Central memory CD8-positive, alpha-beta T cell (primary cell): ENCODE results near the gene NSF.
"Not testable (repeated sequence)": the region's sequence is repeated elsewhere in the genome, so short reads cannot be mapped to it uniquely, and the experiment has no call there.

Source experiments
- ATAC-seq: fragments of 150-1000 bp; cut with Tn5 transposase; replicated peaks from 2 replicates; pipeline ENCODE4 v1.10.0; 2022; ENCODE audit warnings: mild to moderate bottlenecking, moderate FRiP score, moderate number of reproducible peaks; ENCODE audit not compliant: poor library complexity, severe bottlenecking; ENCODE audit errors: extremely low read depth
- DNase-seq, 2 donors: peaks; one replicate each; pipeline ENCODE4 v3.0.0; 2021; ENCODE audit warnings: low spot score in 2 of 2
- H3K27ac Mint-ChIP-seq: one replicate; pipeline ENCODE4 v1.8.0; 2022; ENCODE audit warnings: low read depth, mild to moderate bottlenecking, moderate library complexity, mixed read lengths
- H3K27me3 Mint-ChIP-seq: one replicate; pipeline ENCODE4 v1.8.0; 2022; ENCODE audit warnings: mixed read lengths
- H3K36me3 Mint-ChIP-seq: one replicate; pipeline ENCODE4 v1.8.0; 2022; ENCODE audit warnings: mild to moderate bottlenecking, moderate library complexity, mixed read lengths; ENCODE audit not compliant: insufficient read depth
- H3K4me1 Mint-ChIP-seq: one replicate; pipeline ENCODE4 v1.8.0; 2022; ENCODE audit warnings: mixed read lengths
- H3K4me3 Mint-ChIP-seq: one replicate; pipeline ENCODE4 v1.8.0; 2022; ENCODE audit warnings: mild to moderate bottlenecking, moderate library complexity, mixed read lengths
- H3K9me3 Mint-ChIP-seq: one replicate; pipeline ENCODE4 v1.8.0; 2022; ENCODE audit warnings: mixed read lengths

NSF gene

DNA sequence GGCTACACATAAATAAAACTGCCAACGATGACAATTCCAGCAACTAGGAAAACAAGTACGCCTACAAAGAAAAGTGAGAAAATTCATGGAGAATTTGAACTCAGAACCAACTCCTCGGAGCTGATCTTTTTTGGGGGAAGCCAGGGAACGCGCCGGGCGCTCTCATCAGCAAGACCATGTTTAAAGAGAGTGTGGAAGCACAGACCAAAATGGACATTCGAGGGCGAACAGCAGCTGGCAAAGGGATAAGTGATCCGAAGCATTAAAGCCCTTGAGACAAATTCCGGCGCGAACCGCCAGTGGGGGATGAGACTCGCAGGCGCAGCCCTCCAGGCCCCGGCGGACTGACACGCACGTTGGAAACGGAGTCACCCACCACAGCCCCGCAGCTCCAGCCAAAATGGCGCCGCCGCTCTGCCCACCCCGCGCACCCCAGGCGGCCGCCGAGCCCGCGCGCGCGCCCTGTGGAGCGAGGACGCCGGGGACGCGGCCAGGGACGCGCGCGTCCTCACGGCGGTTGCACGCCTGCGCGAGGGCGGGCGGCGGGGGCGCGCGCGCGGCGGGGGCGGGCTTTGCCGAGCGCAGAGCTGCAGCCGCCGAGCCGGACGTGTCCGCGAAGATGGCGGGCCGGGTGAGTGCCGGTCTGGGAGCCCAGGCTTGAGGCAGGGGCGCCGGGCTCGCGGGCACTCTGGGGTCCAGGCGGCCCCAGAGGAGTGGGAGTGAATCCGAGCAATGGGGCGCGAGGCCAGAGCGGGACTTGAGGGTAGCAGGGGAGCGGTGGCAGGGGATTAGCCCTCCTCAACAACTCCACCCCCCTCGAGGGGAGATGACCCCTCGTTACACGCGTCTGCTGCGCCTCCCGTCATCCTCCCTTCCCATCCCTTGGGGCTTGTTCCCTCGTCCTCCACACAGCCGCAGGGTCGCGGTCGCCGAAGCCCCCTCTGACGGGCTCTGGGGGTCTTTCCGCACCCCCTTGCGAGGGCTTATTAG lies at the start of gene NSF:
Gene NSF, plus strand, starts transcription at position 513 of the 990 bp plus-strand sequence. Its CDS starts 107 bp downstream, at position 620.
- not testable (repeated sequence) for H3K36me3 Mint-ChIP-seq, DNase-seq, H3K27ac Mint-ChIP-seq, H3K9me3 Mint-ChIP-seq, H3K4me3 Mint-ChIP-seq, H3K4me1 Mint-ChIP-seq, H3K27me3 Mint-ChIP-seq
- peak; percentile 90 for ATAC-seq

DNA sequence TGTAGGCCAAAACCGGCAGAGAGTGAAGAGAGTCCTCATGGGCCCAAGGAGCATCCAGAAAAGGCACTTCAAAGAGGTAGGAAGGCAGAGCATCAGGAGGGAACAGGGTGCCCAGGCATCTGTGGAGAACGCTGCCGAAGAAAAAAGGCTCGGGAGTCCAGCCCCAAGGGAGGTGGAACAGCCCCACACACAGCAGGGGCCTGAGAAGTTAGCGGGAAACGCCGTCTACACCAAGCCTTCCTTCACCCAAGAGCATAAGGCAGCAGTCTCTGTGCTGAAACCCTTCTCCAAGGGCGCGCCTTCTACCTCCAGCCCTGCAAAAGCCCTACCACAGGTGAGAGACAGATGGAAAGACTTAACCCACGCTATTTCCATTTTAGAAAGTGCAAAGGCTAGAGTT lies 41.9 kb upstream of the NSF start:
- ATAC-seq, H3K36me3 Mint-ChIP-seq, H3K9me3 Mint-ChIP-seq, H3K4me3 Mint-ChIP-seq, H3K4me1 Mint-ChIP-seq, H3K27ac Mint-ChIP-seq, H3K27me3 Mint-ChIP-seq: not testable (repeated sequence)
- peak in 1 of 2 donors; percentile 10 for DNase-seq

DNA sequence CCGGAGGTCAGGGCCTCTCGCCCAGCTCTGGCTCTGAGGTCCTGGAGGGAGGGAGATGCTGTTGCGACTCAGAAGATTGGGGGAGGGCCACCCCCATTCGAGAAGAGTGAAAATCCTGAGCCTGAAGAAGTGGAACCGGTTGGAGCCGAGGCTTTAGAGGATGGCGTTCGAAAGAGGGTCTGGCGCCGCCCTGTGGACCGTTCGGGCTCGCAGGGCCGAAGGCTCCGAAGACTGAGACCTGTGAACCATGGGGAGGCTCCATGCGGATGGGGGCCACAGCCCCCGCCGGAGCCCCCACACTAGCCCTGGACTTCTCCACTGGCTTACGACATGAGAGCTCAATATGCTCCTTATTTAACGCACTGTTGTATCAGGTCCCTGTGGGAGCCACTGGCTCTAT lies 31.3 kb upstream of the NSF start:
- H3K36me3 Mint-ChIP-seq, H3K27ac Mint-ChIP-seq, ATAC-seq, H3K9me3 Mint-ChIP-seq, H3K4me3 Mint-ChIP-seq, H3K4me1 Mint-ChIP-seq, DNase-seq, H3K27me3 Mint-ChIP-seq: not testable (repeated sequence)

DNA sequence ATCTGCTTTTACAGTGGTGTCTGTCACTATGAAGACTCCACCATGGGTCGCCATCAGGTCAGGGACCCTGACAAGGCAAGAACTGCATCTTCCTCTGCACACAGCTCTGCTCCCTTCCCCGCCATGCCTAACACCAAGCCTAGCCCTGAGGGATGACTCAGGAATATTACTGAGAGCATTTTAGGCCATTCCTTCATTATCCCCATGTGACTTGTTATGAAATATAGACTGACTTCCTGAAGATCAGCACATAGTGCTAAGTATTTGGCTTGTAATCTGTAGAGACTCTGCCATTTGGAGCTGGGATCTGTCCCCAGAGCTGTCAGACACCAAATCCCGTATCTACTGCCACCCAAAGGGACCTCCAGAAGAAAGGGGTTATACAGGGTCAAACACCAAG lies 30.4 kb upstream of the NSF start:
- H3K27ac Mint-ChIP-seq, H3K9me3 Mint-ChIP-seq, DNase-seq, H3K27me3 Mint-ChIP-seq, H3K36me3 Mint-ChIP-seq, H3K4me1 Mint-ChIP-seq, ATAC-seq, H3K4me3 Mint-ChIP-seq: not testable (repeated sequence)

DNA sequence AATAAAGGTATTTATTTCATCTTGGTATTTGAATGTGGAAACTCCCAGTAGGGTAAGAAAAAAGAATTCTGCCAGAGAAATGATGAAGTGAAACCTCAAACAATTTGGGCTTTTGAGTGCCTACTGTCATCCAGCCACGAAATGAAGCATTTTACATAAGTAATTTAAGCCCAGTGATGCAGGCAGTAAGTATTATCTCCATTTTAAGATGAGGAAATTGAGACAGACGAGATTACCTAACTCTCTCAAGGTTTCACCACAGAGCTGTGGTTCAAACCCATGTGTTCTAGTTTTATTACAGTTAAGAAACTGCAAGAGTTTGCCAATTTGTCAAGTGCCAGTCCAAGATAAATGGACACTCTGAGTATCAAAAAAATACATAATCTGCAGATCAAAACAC lies 24.2 kb upstream of the NSF start:
- H3K27me3 Mint-ChIP-seq, H3K9me3 Mint-ChIP-seq, H3K4me3 Mint-ChIP-seq, H3K36me3 Mint-ChIP-seq, H3K4me1 Mint-ChIP-seq, DNase-seq, H3K27ac Mint-ChIP-seq, ATAC-seq: not testable (repeated sequence)

DNA sequence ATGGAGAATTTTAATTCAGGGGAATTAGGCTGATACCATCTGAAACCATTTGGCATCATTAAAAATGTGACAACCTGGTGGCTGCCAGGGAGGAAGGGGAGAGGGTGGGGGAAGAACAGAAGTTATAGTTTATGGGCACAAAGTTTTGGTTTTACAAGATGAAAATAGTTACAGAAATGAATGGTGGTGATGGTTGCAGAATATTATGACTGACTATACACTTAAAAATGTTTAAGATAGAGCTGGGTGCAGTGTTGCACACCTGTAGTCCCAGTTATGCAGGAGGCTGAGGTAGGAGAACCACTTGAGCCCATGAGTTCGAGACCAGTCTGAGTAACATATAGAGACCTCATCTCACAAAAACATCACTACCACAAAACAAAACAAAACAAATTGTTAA lies 23.5 kb upstream of the NSF start:
- H3K36me3 Mint-ChIP-seq, H3K4me1 Mint-ChIP-seq, H3K27ac Mint-ChIP-seq, DNase-seq, ATAC-seq, H3K9me3 Mint-ChIP-seq, H3K27me3 Mint-ChIP-seq, H3K4me3 Mint-ChIP-seq: not testable (repeated sequence)

DNA sequence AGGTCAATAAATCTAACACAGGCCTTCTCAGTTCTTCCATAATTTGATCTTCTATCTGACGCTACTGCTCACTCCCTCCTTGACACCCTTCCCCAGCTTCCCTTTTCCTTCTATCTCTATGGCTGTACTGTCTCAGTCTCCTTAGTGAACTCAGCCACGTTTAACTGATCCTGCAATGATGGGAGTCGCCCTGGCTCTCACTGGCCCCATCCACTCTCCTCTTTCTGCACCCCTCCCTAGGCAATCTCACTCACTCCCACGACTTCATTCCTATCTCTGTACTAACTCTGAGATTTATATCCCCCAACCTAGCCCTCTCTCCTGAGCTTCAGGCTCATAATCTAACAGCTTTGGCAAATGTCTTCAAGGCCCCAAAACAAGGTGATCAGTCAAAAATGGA lies 18.7 kb upstream of the NSF start:
- H3K27ac Mint-ChIP-seq, H3K27me3 Mint-ChIP-seq, ATAC-seq, H3K4me1 Mint-ChIP-seq, H3K36me3 Mint-ChIP-seq, H3K4me3 Mint-ChIP-seq, DNase-seq, H3K9me3 Mint-ChIP-seq: not testable (repeated sequence)

DNA sequence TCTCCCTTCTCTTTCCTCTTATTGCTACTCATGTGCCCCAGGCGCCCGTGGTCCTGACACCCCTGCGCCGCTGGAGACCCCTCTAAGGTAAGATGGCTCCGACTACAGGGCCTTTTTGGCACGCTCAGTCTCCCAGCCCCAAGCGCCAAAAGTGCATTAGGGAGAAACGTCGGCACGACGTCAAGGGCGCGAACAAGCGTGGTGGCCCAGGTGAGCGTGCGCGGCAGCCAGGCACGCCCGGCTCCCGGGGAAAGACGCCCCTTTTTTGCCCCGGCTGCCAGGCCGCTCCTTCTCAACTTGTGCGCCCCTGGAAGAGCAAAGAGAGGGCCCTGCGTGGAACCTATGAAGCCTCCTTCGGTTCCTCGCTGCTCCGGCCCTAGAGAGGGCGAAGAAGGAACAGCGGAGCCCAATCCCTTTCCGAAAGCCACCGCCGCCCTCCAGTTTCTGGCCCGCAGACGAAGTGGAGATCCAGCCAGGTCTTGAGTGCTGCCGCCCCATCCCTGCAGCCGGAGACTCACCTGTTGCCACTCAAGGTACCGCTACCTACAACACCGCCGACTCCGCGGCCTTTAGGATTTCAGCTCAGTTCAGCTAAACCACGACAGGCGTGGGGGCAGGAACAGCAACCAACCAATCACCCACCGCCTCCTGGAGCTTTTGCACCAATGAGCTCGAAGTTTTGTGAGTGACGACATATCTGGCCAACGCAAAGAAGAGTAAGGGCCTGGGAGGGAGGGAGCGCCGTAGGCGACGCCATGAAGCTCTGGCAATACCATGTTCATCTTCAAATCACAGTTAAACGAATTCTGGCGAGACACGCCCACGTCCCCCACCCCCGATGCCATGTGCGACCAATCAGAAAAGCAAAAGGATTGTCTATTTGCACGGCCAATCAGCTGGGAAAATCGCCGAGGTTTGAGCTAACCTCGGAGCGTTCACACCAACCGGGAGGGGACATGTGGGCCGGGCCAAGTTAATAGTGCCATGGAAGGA lies 11.1 kb upstream of the NSF start, which contains the start of gene ARL17A:
Gene ARL17A, minus strand, starts transcription at position 609 of the 993 bp plus-strand sequence. CDS start 3,369 bp downstream, outside the sequence.
- H3K4me3 Mint-ChIP-seq, H3K27me3 Mint-ChIP-seq, H3K9me3 Mint-ChIP-seq, H3K4me1 Mint-ChIP-seq, H3K36me3 Mint-ChIP-seq, H3K27ac Mint-ChIP-seq: not testable (repeated sequence)
- DNase-seq: peak; percentile 51 to 82
- ATAC-seq: peak; percentile 87

DNA sequence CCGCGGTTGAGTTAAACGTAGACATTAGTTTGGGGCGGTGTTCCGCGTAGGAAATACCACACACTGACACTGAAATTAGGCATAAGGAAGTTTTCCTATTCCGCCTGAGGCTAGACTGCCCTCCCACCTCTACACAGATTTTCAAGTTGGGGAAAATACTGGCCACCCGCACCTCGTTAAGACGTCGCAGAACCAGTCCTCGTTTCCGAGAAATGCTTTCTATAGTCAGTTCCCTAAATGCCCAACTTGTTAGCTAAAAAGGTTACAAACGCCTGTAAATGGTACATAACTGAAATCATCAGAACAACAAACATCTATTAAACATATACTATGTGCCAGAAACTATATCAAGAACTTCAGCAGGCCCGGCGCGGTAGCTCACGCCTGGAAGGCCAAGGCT lies 10.4 kb upstream of the NSF start:
- not testable (repeated sequence) for H3K36me3 Mint-ChIP-seq, DNase-seq, H3K27me3 Mint-ChIP-seq, H3K4me3 Mint-ChIP-seq, H3K4me1 Mint-ChIP-seq, ATAC-seq, H3K27ac Mint-ChIP-seq, H3K9me3 Mint-ChIP-seq

DNA sequence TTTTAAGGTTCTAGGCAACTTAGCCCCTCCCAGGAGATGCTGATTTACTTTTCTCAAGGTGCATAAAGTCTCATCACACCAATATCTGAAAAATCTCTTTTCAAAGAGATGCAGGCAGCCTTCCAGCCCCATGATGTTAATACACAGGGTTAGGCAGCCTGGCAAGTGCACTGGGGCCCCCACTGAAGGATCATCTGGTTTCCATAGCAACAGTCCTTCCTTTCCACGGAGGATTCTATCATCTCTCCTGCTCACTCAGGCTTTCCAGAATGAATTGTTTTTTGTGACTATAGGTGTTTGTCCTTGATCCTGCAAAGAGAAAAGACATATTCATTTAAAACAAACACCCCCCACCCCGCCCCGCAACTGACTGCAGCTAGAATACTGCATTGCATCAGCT lies 5.0 kb upstream of the NSF start:
- H3K9me3 Mint-ChIP-seq, H3K27me3 Mint-ChIP-seq, DNase-seq, ATAC-seq, H3K27ac Mint-ChIP-seq, H3K4me1 Mint-ChIP-seq, H3K4me3 Mint-ChIP-seq, H3K36me3 Mint-ChIP-seq: not testable (repeated sequence)

DNA sequence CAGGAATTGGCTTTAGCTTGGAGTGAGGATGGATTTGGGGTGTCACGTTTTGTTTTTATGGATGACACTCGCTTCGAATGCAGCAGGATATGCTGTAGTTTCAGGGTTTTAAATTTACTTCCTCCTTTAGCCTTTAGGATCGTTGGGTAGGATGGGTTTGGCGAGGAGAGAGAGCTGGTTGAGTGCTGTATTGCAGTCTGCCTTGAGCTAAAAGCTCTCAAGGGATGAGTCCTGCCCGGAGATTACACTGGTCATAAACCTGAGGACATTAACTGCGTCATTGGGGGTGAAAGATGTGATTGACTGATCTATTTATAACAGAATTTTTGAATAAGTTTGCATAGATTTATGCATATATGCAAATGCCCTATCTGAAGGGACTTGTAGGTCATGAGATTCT lies 863 bp downstream of the NSF start:
- not testable (repeated sequence) for DNase-seq, H3K27me3 Mint-ChIP-seq, H3K4me1 Mint-ChIP-seq, H3K36me3 Mint-ChIP-seq, H3K27ac Mint-ChIP-seq, H3K9me3 Mint-ChIP-seq, H3K4me3 Mint-ChIP-seq
- ATAC-seq: peak; percentile 62

DNA sequence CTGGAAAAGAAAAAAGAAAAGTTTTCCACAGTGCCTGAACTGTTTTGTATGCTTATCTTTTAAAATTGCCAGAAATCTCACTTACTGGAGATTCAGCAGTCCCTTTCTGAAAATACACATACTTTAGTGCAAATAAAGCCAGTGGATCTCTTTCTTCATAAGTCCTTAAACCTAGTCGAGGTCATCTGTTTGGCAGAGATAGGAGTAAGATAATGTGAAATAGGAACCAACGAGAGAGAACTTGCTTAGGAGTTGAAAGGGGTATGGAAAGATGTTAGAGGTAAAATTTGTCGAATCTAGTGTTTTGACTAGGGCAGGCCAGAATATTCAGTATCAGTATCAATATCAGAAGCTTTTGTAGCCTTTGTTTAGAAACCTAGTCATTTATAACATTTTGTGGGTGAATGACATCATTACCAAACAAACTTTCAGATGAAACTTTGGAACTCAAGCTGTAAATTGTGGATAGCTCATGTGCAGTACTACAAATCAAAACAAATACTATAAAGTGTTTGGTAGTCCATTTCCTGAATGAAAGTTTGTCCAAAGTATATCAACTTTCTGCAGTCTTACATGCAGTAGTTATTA lies 8.0 kb downstream of the NSF start:
- H3K9me3 Mint-ChIP-seq, DNase-seq, H3K36me3 Mint-ChIP-seq, H3K27ac Mint-ChIP-seq, ATAC-seq, H3K27me3 Mint-ChIP-seq, H3K4me1 Mint-ChIP-seq, H3K4me3 Mint-ChIP-seq: not testable (repeated sequence)
